Measurements from ENCODE around the gene SLX9.

Gene SLX9

DNA sequence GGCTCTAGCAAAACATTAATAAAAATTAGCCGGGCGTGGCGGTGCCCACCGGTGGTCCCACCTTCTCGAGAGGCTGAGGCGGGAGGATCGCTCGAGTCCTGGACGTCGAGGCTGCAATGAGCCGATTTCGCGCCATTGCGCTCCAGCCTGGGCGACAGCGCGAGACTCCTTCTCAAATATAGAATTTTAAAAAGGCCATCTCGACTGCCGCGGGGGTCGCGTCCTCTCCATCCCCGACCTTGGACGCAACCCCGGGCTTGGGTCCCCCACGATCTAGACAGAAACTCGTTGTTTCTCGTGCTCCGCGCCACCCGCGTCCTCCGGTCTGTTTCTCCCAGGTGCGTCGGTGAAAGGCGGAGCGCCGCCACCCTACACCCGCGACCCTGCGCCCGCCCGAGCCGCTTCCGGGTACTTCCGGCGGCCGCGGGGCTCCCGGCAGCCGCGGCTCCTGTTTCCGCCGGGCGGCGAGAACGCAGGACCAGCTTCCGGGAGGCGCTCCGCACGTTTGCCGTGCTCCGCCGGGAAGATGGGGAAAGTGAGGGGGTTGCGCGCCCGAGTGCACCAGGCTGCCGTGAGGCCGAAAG, at the start of gene SLX9:
SLX9 (plus strand) TSS at position 498 of the 584 bp plus-strand sequence; CDS start at position 527, 29 bp downstream.
- DNase-seq: peak; percentile 93

DNA sequence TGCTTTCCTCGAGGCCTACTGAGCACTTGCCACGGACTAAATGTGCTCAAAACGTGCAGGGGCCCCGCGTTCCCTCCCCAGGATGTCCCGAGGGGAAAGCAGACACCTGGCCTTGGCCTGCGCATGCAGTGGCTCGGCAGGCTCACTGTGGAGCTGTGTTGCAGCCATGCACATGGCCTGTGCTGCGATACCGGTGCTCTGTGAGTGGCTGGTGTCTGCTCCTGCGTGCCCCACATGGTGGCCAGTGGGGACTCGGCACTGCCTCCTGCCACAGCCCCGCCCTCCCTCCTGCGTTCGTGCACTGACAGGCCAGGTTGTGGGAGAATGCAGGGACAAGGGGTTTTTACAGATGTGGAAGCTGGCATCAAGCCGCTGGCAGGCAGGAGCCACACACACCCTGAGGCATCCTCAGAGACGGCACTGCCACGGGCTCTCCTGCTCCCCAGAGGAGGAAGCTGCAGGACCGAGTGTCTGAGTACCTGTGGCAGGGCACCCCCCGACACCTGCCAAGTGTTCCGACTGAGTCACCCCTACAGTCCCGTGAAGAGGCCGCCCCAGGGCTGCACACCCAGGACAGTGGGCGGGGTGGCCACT, 49.4 kb upstream of the SLX9 start:
- DNase-seq: no peak

- no peak for DNase-seq
These were observed 48.8 kb upstream of the SLX9 start for GRCh38 chr21:44890961-44891541.

- no peak for DNase-seq
These were observed 48.2 kb upstream of the SLX9 start for GRCh38 chr21:44891631-44892031.

DNA sequence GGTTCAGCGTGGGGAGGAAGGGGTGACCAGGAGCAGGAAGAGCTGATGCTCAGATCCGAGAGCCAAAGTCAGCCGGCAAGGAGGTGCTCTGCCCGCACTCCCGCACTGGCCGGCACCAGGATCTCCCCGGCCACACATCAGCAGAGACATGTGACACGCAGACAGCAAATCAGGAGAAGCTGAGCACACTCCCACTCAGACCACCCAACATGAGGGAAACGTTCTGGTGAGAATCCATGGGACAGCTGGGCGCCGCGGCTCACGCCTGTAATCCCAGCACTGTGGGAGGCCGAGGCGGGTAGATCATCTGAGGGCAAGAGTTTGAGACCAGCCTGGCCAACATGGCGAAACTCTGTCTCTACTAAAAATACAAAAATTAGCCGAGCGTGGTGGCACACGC, 47.7 kb upstream of the SLX9 start:
- DNase-seq: no peak

DNA sequence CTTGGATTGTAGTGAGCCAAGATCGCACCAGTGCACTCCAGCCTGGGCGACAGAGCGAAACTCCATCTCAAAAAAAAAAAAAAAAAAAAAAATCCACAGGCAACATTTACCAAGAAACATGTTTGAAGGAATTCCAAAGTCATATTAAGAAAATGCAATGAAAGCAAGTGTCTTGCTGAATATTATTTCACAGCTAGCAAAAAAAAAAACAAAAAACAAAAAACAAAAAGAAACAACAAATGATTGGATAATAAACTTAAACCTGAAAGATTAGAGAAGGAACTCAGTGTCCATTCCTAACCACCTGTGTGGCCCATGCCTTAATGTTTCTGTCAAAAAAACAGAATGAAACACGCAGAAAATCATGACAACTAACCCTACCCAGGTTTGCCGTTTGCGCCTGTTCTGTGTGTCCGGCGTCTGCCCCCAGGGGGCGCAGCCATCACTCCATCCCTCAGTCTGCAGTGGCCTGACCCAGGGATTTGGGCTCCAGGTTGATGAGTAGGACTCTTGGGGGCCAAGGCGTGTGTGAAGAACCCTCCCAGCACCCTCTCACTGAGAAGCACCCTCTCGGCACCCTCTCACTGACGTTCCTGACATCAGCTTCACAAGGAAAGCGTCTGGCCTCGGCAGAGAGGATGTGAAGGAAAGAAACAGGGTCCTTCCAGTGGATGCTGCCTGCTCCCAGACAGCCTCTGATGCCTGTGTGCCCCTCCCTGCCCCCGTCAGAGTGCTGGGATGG, 47.1 kb upstream of the SLX9 start:
- DNase-seq: peak; percentile 81

DNA sequence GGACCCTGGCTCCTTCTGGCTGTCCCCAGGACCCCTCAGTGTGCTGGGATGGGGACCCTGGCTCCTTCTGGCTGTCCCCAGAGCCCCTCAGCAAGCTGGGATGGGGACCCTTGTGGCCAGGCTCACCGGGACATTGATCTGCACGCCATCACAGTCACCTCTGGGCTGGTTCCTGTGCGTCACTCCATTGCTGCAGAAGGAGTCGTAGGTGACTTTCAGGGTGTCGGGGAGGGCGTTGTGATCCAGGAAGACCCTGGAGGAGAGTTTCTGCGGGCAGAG, 46.6 kb upstream of the SLX9 start:
- no peak for DNase-seq

DNA sequence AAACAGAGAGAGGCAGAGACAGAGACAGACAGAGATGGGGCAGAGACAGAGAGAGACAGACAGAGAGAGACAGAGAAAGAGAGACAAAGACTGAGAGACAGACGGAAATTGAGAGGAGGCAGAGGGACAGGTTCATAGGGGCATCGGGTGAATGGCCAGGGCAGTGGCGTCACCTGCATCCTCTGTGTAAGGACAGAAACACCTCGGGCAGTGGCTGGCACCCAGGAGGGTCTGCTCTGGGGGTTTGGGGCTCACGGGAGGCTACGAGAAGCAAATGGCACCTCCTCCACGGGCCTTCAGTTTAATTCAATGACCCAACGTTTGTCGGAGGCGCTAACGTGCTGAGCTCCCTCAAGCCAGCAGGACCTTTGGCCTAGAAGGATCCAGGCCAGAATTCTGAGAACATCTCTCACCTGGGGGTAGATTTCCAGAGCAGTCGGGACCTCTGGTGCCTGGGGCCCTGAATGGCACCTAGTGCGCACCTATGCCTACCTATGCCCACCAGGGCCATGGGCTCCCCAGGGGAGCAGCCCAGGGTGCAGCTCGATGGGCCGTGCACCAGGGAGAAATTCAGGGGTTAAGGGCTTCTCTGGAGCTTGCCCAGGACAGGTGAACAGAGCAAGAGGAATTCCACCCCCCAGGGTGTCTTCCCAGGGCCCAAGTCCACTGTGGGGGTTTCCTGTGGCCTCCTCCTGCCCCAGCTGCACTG, 45.7 kb upstream of the SLX9 start:
- no peak for DNase-seq

- DNase-seq: no peak
These were observed 45.0 kb upstream of the SLX9 start for GRCh38 chr21:44894687-44895302.

GRCh38 chr21:44895859-44896258, 44.0 kb upstream of the SLX9 start:
- DNase-seq: no peak

DNA sequence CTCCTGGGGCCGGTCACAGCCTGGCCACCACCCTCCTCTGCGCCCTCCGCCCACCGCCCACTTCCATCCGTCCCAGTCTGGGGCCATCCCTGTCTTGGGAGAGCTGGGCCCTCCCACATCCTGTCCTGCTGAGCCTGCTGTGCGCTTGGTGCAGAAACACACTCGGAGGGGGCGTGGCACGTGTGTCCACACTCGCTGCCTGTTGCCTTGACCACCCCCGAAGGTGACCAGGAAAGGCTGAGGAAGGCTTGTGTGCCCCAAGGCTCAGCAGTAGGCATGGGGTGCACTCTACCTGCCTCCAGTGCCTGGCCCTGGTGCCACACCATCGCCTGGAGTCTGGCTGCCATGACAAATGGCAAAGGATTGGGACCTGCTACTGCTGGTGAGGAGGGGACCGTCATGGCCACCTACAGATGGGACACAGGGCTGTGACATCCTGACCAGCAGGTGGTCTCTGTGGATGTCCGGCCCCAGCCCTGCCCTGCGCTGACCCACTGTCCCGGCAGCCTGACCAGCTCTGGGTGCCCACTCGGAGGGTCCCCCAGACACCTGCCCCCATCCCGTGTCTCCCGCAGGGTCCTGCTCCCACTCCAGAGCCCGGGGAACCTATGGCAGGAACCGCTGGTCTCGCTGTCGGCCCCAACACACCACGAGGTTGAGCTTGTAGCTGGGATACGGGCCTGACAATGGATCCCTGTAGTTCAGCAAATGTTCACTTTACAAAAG, 43.1 kb upstream of the SLX9 start:
- DNase-seq: no peak

GRCh38 chr21:44897326-44898010, 42.4 kb upstream of the SLX9 start:
- DNase-seq: peak; percentile 77

DNA sequence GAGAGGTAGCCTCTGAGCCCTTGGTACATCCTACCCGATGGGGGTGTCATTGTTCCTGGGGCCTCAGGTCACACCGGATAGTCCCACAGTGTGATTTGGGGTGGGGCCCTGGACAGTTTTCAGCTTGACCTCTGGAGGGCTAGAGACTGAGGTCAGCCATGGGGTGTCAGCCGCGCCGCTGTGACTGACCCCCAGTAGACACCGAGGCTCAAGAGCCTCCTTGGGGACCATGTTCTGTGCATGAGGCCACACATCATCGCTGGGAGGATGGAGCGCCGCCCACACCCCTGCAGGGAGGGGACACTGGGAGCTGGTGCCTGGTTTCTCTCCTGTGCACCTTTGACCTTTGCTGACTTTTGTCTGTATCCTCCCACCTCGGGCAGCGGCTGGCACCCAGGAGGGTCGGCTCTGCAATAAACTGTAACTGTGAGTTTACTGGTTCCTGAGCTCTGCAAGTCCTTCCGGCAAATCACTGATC, 41.8 kb upstream of the SLX9 start:
- no peak for DNase-seq

GRCh38 chr21:44898851-44899767, 40.7 kb upstream of the SLX9 start:
- no peak for DNase-seq

GRCh38 chr21:44899768-44900558, 39.9 kb upstream of the SLX9 start:
- no peak for DNase-seq

DNA sequence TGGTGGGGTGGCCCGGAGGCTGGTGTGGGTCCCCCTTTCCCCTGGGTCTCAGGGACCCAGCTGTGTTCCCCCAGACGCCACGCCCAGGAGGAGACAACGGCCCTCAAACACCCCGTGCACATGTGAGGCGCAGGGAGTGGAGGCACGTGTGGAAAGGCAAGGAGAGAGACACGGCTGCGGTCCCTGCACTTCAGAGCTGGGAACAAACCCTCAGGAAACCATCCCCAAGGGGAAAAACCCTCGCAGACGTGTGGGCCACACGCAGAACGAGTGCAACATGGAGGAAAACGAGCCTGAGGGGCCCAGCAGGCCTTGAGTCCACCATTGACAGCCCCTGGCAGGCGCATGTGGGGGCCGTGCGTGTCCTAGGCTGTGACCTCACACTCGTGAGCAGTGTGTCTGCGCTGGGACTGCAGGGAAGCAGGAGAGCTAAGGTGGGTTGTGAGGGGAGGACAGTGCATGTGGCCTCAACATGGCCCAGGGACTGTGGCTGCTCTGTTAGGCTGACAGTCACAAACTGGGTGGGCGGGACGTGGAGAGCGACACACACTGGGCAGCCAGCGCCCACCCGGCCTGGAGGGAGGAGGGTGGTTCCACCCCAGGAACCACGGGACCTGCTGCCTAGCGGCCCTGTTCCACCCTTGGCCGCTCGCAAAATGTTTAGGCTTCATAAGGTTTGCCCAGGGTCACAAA, 39.1 kb upstream of the SLX9 start:
- no peak for DNase-seq

- no peak for DNase-seq
These were observed 38.3 kb upstream of the SLX9 start for GRCh38 chr21:44901391-44902074.

- DNase-seq: no peak
These were observed 37.4 kb upstream of the SLX9 start for GRCh38 chr21:44902268-44903049.
